Neutrophil (primary cell): ENCODE results near the gene HPSE2.
"Not testable (repeated sequence)": the region's sequence is repeated elsewhere in the genome, so short reads cannot be mapped to it uniquely, and the experiment has no call there.

Source experiments
- H3K27ac ChIP-seq: fragments of 200-600 bp; sonication (generic); 2 replicates; pipeline ENCODE4 v1.5.1; 2016; ENCODE audit warnings: mild to moderate bottlenecking, moderate library complexity
- H3K27me3 ChIP-seq: fragments of 200-600 bp; sonication (generic); 2 replicates; pipeline ENCODE4 v1.6.0; 2016; ENCODE audit warnings: mild to moderate bottlenecking
- H3K36me3 ChIP-seq: fragments of 200-600 bp; sonication (generic); 2 replicates; pipeline ENCODE4 v1.5.1; 2017
- H3K4me1 ChIP-seq, 2 experiments: fragments of 200-600 bp in 1 of 2; sonication (generic) in 1 of 2; 1 replicate in 1 of 2; 2 replicates in 1 of 2; pipeline versions ENCODE4 v1.5.1 to v1.6.1; 2013 to 2016; ENCODE audit warnings: low read depth in 1 of 2, low read length in 1 of 2, mild to moderate bottlenecking in 1 of 2, moderate library complexity in 1 of 2; ENCODE audit not compliant: control insufficient read depth in 1 of 2, insufficient read depth in 1 of 2
- H3K4me3 ChIP-seq, 2 experiments: fragments of 200-600 bp in 1 of 2; sonication (generic) in 1 of 2; 1 replicate in 1 of 2; 2 replicates in 1 of 2; pipeline ENCODE4 v1.5.1; 2013 to 2016; ENCODE audit warnings: low read depth in 1 of 2, low read length in 1 of 2, mild to moderate bottlenecking in 1 of 2, moderate library complexity in 1 of 2
- H3K9me3 ChIP-seq: fragments of 200-600 bp; sonication (generic); 2 replicates; pipeline ENCODE4 v1.5.1; 2016
- CTCF ChIP-seq: fragments of 200-600 bp; sonication (generic); IDR thresholded peaks from 2 replicates; pipeline ENCODE4 v1.5.1; 2016; ENCODE audit warnings: antibody characterized with exemption

The HPSE2 gene

GRCh38 chr10:98555021-98555619 is 680.5 kb downstream of the HPSE2 start:
- Histone ChIP-seq H3K9me3 (no peaks in the 10 kb centered on the region), H3K4me3 (no peak overlapping the region), H3K27ac (no peak overlapping the region)

GRCh38 chr10:98541561-98541960 is 694.1 kb downstream of the HPSE2 start:
- not testable (repeated sequence) for H3K36me3 ChIP-seq, H3K27me3 ChIP-seq, H3K27ac ChIP-seq, H3K4me3 ChIP-seq, H3K4me1 ChIP-seq, H3K9me3 ChIP-seq

More at GRCh38 chr10:98555021-98555619, 680.5 kb downstream of the HPSE2 start:
- H3K4me1 ChIP-seq = no peaks in the 10 kb centered on the region
- TF ChIP-seq CTCF = no peak
- H3K36me3 ChIP-seq = no peaks in the 10 kb centered on the region
- H3K27me3 ChIP-seq = no peaks in the 10 kb centered on the region

DNA sequence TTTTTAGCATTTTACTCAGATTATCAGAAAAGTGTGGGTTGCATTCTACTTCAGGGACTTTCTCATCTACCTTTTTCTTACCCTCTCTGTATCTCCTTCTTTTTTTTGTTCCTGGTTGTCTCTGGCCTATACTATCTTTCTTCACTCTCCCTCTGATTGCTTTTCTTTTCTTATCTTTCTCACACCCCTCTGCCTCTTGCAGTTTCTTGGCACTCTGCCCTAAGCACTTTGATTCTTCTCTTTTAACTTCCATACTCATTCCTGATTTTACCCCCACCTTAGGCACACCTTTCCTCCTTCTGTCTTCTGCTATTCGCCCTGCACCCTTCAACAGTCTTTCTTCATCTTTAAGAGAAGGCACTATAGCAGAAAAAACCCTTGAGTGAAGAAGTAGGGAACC is 696.1 kb downstream of the HPSE2 start:
- Histone ChIP-seq H3K4me3 (no peak overlapping the region), H3K36me3 (no peaks in the 10 kb centered on the region), H3K27ac (no peak overlapping the region), H3K27me3 (no peaks in the 10 kb centered on the region), H3K4me1 (no peaks in the 10 kb centered on the region), H3K9me3 (no peaks in the 10 kb centered on the region)
- TF ChIP-seq CTCF = no peak

GRCh38 chr10:98538472-98538871 is 697.2 kb downstream of the HPSE2 start:
- Histone ChIP-seq H3K36me3 (no peaks in the 10 kb centered on the region), H3K27me3 (no peaks in the 10 kb centered on the region), H3K27ac (no peak overlapping the region), H3K9me3 (no peaks in the 10 kb centered on the region), H3K4me3 (no peak overlapping the region), H3K4me1 (no peaks in the 10 kb centered on the region)
- TF ChIP-seq CTCF = no peak

DNA sequence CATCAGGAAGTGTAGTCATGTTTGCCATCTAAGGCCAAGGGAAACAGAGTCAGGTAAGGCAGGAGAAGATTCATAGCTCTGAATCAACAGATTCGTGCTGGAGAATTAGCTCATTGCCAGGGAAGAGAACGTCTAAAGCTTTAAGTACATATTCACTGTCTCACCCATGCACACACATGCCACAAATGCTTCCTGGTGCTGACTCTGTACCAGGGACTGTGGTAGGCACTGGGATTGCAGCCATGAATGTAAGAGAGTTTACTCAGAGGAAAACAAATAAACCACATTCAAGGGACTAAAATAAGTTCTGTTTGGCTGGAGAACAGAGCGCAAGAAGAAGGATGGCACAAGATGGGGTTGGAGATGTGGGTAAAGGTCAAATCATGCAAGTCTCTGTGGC is 699.1 kb downstream of the HPSE2 start:
- no peak for TF ChIP-seq CTCF
- no peaks in the 10 kb centered on the region for H3K4me1 ChIP-seq
- no peaks in the 10 kb centered on the region for H3K9me3 ChIP-seq
- no peaks in the 10 kb centered on the region for H3K36me3 ChIP-seq
- no peak overlapping the region for H3K27ac ChIP-seq
- no peak overlapping the region for H3K4me3 ChIP-seq
- H3K27me3 ChIP-seq = peaks cover 4% of the 10 kb centered on the region

DNA sequence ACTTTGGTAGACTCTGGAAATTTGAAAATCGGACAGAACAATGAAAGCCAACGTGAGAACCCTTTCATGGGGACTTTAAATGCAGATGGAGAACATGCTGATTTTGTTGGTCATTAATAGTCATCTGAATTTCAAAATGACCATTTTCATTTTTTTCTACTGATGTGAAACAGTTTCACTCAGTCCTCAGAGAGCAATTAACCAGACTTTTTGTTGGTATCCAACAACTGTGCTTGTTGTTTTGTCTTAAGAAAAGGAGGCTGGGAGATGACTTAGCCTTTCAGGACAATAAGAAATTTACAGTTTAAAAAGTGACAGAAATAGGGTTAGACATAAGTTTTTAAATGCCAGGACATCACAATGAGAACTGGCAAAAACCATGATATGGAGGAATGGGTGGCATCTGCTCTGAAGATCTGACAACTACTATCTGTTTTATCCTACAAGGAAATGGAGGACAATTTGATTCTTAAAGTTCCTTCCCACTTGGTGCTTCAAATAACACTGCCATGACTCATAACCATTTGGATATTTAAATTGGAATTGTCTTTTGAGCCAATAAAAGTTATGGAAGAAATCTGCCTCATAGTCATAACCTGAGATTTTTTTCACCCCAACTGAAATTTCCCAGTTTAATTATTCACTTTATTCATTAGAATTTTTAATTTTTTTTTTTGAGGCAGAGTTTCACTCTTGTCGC is 701.8 kb downstream of the HPSE2 start:
- Histone ChIP-seq H3K4me1 (no peaks in the 10 kb centered on the region), H3K9me3 (no peaks in the 10 kb centered on the region), H3K4me3 (no peak overlapping the region), H3K36me3 (no peaks in the 10 kb centered on the region), H3K27ac (no peak overlapping the region), H3K27me3 (peaks cover 4% of the 10 kb centered on the region)
- TF ChIP-seq CTCF = no peak
